K562 (cell line): ENCODE data around the gene CLDN7. TPM values are rescaled to one million over a fixed set of nuclear protein-coding genes. Genes with fewer than 3 reads are reported as not detected.

ENCODE experiments used
- CEBPB ChIP-seq: fragments of 450-650 bp; IDR thresholded peaks from 2 replicates; pipeline ENCODE4 v1.6.1; 2016; ENCODE audit warnings: missing genetic modification characterization, missing compliant biosample characterization
- ELF4 ChIP-seq: fragments of 450-650 bp; formaldehyde crosslinking; IDR thresholded peaks from 2 replicates; pipeline ENCODE4 v1.4.0; 2022; ENCODE audit warnings: missing genetic modification characterization
- HDAC1 ChIP-seq, 2 experiments: fragments of 450-650 bp; IDR thresholded peaks; 2 replicates each; pipeline ENCODE4 v1.6.1; 2016 to 2017; ENCODE audit warnings: inconsistent platforms in 1 of 2, mild to moderate bottlenecking in 1 of 2, moderate library complexity in 1 of 2
- POLR2G ChIP-seq: fragments of 200-400 bp; formaldehyde crosslinking; IDR thresholded peaks from 2 replicates; pipeline ENCODE4 v1.6.1; 2017; ENCODE audit warnings: low read depth, mild to moderate bottlenecking, antibody characterized with exemption, low read length, moderate library complexity
- SLC30A9 ChIP-seq: fragments of 250-450 bp; sonication (Bioruptor Pico); IDR thresholded peaks from 2 replicates; pipeline ENCODE4 v1.8.0; 2022; ENCODE audit warnings: mild to moderate bottlenecking, moderate library complexity
- SRSF9 ChIP-seq: fragments of 200-400 bp; formaldehyde crosslinking; IDR thresholded peaks from 2 replicates; pipeline ENCODE4 v1.6.1; 2017; ENCODE audit warnings: low read depth, low read length, borderline replicate concordance
- TAL1 ChIP-seq: fragments of 450-650 bp; IDR thresholded peaks from 2 replicates; pipeline ENCODE4 v1.6.1; 2016; ENCODE audit warnings: mild to moderate bottlenecking
- ZBTB7A ChIP-seq: IDR thresholded peaks from 2 replicates; pipeline ENCODE4 v1.6.1; 2011; ENCODE audit warnings: low read depth, mild to moderate bottlenecking, low read length, moderate library complexity, borderline replicate concordance; ENCODE audit not compliant: control insufficient read depth
- ZFP1 ChIP-seq: fragments of 450-650 bp; formaldehyde crosslinking; IDR thresholded peaks from 2 replicates; pipeline ENCODE4 v1.4.0; 2020; ENCODE audit warnings: mild to moderate bottlenecking, mixed read lengths
- ZFP30 ChIP-seq: fragments of 250-450 bp; sonication (Bioruptor Pico); IDR thresholded peaks from 2 replicates; pipeline ENCODE4 v1.8.0; 2022; ENCODE audit warnings: moderate library complexity, mild to moderate bottlenecking, inconsistent platforms, borderline replicate concordance
- ZNF830 ChIP-seq: fragments of 250-450 bp; sonication (Bioruptor Pico); IDR thresholded peaks from 2 replicates; pipeline ENCODE4 v1.5.0; 2021; ENCODE audit warnings: mild to moderate bottlenecking
- polyA plus RNA-seq, 8 experiments: library from polyadenylated mRNA; depleted of rRNA in 4 of 8; stranded (reverse) in 5 of 8; unstranded in 3 of 8; fragments of >200 nt; fragmentation: Nextera tagmentation in 2 of 8; fragmentation: Illumina TruSeq in 1 of 8; extraction: Ambion mirVana in 2 of 8; extraction: Trizol in 1 of 8; gene quantifications; 2 replicates each; pipeline versions ENCODE4 v1.2.1 to v1.2.3, GENCODE V29; 2011 to 2014; ENCODE audit warnings: inconsistent platforms in 1 of 8, missing spikeins in 1 of 8
- total RNA-seq, 7 experiments: library from RNA; depleted of rRNA in 6 of 7; stranded (reverse); fragments of >200 nt in 6 of 7; fragmentation: Illumina TruSeq in 2 of 7; extraction: Trizol in 2 of 7; gene quantifications; 2 replicates each; pipeline versions ENCODE4 v1.2.1 to v1.2.3, GENCODE V29; 2011 to 2021; ENCODE audit warnings: low replicate concordance in 1 of 7
- TF ChIP-seq, protein P1 (sequence below): fragments of 450-650 bp; formaldehyde crosslinking; IDR thresholded peaks from 2 replicates; pipeline ENCODE4 v1.4.0; 2020; ENCODE audit warnings: mild to moderate bottlenecking, mixed read lengths
- TF ChIP-seq, protein P2 (sequence below): fragments of 450-650 bp; IDR thresholded peaks from 2 replicates; pipeline ENCODE4 v1.6.1; 2016; ENCODE audit warnings: mild to moderate bottlenecking, moderate library complexity

Gene CLDN7
- total and polyA plus RNA-seq, 9 of the 15 experiments (the other 6 are each of a cell fraction or from before 2014, with no cell fraction given) = 2.2 to 14.5 (median 7.6) TPM

DNA sequence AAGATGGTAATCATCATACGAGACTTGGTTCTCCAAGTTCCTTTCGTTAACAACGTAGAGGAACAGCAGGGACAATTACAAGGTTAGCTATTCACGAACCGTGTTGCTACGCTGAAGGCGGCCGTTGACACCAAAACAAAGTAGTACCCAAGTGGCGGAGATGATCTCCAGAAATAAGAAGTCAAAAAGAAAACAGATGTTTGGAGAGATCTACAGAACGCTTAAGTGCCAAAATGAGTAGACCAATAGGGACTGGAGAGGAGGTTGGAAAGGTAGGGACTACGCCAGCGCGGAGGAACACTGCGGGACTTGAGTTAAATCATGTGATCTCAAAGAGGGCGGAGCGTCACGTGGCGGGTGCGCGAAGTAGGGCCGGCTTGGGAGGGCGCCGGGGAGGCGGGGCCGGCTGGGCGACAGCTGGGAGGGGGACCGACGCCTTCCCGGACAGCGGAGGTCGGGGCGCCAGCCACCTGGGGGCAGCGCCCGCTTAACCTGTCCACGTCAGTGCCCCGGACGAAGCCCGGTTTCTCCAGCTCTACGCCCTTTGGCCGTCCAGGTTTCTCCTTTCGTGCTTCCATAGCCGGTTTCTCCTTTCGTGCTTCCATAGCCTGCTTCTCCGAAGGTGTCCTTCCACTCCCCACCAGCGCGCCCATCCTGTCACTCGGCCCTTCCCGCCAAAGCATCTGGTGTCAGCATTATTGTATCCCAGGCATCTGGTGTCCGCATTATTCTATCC is 19.4 kb downstream of the CLDN7 start (continued):
- TF ChIP-seq, protein P1, sequence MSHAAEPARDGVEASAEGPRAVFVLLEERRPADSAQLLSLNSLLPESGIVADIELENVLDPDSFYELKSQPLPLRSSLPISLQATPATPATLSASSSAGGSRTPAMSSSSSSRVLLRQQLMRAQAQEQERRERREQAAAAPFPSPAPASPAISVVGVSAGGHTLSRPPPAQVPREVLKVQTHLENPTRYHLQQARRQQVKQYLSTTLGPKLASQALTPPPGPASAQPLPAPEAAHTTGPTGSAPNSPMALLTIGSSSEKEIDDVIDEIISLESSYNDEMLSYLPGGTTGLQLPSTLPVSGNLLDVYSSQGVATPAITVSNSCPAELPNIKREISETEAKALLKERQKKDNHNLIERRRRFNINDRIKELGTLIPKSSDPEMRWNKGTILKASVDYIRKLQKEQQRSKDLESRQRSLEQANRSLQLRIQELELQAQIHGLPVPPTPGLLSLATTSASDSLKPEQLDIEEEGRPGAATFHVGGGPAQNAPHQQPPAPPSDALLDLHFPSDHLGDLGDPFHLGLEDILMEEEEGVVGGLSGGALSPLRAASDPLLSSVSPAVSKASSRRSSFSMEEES = peak; percentile 97
- 0 out of 2 replicates have a peak, but pooled peaks have one; percentile 16 for TF ChIP-seq TAL1
- TF ChIP-seq SRSF9 = no peak
- TF ChIP-seq ZFP30 = no peak
- no peak for TF ChIP-seq ZFP1 (CRISPR knock-in tag)
- no peak for TF ChIP-seq CEBPB (tag)
- TF ChIP-seq POLR2G = peak; percentile 45; the same call in 1 of the 2 replicates
- no peak for TF ChIP-seq SLC30A9 (CRISPR knock-in tag)
- peak; percentile 40 to 97; a peak in 2 of 4 replicates for TF ChIP-seq HDAC1 (IDR thresholded peaks at IDR 0.05)
- TF ChIP-seq ZNF830 = no peak
- peak; percentile 48; the same call in 1 of the 2 replicates for TF ChIP-seq ZBTB7A
- TF ChIP-seq, protein P2, sequence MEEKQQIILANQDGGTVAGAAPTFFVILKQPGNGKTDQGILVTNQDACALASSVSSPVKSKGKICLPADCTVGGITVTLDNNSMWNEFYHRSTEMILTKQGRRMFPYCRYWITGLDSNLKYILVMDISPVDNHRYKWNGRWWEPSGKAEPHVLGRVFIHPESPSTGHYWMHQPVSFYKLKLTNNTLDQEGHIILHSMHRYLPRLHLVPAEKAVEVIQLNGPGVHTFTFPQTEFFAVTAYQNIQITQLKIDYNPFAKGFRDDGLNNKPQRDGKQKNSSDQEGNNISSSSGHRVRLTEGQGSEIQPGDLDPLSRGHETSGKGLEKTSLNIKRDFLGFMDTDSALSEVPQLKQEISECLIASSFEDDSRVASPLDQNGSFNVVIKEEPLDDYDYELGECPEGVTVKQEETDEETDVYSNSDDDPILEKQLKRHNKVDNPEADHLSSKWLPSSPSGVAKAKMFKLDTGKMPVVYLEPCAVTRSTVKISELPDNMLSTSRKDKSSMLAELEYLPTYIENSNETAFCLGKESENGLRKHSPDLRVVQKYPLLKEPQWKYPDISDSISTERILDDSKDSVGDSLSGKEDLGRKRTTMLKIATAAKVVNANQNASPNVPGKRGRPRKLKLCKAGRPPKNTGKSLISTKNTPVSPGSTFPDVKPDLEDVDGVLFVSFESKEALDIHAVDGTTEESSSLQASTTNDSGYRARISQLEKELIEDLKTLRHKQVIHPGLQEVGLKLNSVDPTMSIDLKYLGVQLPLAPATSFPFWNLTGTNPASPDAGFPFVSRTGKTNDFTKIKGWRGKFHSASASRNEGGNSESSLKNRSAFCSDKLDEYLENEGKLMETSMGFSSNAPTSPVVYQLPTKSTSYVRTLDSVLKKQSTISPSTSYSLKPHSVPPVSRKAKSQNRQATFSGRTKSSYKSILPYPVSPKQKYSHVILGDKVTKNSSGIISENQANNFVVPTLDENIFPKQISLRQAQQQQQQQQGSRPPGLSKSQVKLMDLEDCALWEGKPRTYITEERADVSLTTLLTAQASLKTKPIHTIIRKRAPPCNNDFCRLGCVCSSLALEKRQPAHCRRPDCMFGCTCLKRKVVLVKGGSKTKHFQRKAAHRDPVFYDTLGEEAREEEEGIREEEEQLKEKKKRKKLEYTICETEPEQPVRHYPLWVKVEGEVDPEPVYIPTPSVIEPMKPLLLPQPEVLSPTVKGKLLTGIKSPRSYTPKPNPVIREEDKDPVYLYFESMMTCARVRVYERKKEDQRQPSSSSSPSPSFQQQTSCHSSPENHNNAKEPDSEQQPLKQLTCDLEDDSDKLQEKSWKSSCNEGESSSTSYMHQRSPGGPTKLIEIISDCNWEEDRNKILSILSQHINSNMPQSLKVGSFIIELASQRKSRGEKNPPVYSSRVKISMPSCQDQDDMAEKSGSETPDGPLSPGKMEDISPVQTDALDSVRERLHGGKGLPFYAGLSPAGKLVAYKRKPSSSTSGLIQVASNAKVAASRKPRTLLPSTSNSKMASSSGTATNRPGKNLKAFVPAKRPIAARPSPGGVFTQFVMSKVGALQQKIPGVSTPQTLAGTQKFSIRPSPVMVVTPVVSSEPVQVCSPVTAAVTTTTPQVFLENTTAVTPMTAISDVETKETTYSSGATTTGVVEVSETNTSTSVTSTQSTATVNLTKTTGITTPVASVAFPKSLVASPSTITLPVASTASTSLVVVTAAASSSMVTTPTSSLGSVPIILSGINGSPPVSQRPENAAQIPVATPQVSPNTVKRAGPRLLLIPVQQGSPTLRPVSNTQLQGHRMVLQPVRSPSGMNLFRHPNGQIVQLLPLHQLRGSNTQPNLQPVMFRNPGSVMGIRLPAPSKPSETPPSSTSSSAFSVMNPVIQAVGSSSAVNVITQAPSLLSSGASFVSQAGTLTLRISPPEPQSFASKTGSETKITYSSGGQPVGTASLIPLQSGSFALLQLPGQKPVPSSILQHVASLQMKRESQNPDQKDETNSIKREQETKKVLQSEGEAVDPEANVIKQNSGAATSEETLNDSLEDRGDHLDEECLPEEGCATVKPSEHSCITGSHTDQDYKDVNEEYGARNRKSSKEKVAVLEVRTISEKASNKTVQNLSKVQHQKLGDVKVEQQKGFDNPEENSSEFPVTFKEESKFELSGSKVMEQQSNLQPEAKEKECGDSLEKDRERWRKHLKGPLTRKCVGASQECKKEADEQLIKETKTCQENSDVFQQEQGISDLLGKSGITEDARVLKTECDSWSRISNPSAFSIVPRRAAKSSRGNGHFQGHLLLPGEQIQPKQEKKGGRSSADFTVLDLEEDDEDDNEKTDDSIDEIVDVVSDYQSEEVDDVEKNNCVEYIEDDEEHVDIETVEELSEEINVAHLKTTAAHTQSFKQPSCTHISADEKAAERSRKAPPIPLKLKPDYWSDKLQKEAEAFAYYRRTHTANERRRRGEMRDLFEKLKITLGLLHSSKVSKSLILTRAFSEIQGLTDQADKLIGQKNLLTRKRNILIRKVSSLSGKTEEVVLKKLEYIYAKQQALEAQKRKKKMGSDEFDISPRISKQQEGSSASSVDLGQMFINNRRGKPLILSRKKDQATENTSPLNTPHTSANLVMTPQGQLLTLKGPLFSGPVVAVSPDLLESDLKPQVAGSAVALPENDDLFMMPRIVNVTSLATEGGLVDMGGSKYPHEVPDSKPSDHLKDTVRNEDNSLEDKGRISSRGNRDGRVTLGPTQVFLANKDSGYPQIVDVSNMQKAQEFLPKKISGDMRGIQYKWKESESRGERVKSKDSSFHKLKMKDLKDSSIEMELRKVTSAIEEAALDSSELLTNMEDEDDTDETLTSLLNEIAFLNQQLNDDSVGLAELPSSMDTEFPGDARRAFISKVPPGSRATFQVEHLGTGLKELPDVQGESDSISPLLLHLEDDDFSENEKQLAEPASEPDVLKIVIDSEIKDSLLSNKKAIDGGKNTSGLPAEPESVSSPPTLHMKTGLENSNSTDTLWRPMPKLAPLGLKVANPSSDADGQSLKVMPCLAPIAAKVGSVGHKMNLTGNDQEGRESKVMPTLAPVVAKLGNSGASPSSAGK = peak; percentile 26; the same call in 1 of the 2 replicates
- peak; percentile 67; the same call in 1 of the 2 replicates for TF ChIP-seq ELF4
